Effector memory CD4-positive, alpha-beta T cell (primary cell): ENCODE measurements around the gene TTC23L.
"Not testable (repeated sequence)": the region's sequence is repeated elsewhere in the genome, so short reads cannot be mapped to it uniquely, and the experiment has no call there.

Experiments
- DNase-seq, 3 donors: peaks; one replicate each; pipeline ENCODE4 v3.0.0-alpha.2; 2020
- H3K27ac ChIP-seq: 2 replicates; pipeline ENCODE4 v1.7.0; 2013; ENCODE audit warnings: mild to moderate bottlenecking, low read length, moderate library complexity; ENCODE audit not compliant: insufficient read depth, poor library complexity, severe bottlenecking
- H3K27me3 ChIP-seq: replicated peaks from 2 replicates; pipeline ENCODE4 v1.7.0; 2013; ENCODE audit warnings: mild to moderate bottlenecking, low read length; ENCODE audit not compliant: insufficient read depth, control insufficient read depth, poor library complexity, severe bottlenecking
- H3K36me3 ChIP-seq: 2 replicates; pipeline ENCODE4 v1.7.0; 2013; ENCODE audit warnings: mild to moderate bottlenecking, low read length, moderate library complexity; ENCODE audit not compliant: control insufficient read depth, insufficient read depth
- H3K4me1 ChIP-seq: 2 replicates; pipeline ENCODE4 v1.7.0; 2013; ENCODE audit warnings: low read length, mild to moderate bottlenecking; ENCODE audit not compliant: control insufficient read depth, insufficient read depth, poor library complexity, severe bottlenecking
- H3K4me3 ChIP-seq: 2 replicates; pipeline ENCODE4 v1.7.0; 2013; ENCODE audit warnings: low read length, low read depth, mild to moderate bottlenecking; ENCODE audit not compliant: insufficient read depth, poor library complexity, severe bottlenecking
- H3K9me3 ChIP-seq: 2 replicates; pipeline ENCODE4 v1.7.0; 2013; ENCODE audit warnings: mild to moderate bottlenecking, low read length, moderate library complexity; ENCODE audit not compliant: control insufficient read depth

Gene TTC23L

GRCh38 chr5:34813509-34813908 is 25.5 kb upstream of the TTC23L start:
- H3K9me3 ChIP-seq = no peaks in the 10 kb centered on the region
- no peak overlapping the region for H3K27ac ChIP-seq
- DNase-seq = no peak
- H3K27me3 ChIP-seq = no peaks in the 10 kb centered on the region
- no peaks in the 10 kb centered on the region for H3K4me1 ChIP-seq
- no peak overlapping the region for H3K4me3 ChIP-seq
- H3K36me3 ChIP-seq = no peaks in the 10 kb centered on the region

GRCh38 chr5:34817558-34818351 is 21.2 kb upstream of the TTC23L start:
- no peaks in the 10 kb centered on the region for H3K36me3 ChIP-seq
- no peak overlapping the region for H3K27ac ChIP-seq
- no peaks in the 10 kb centered on the region for H3K4me1 ChIP-seq
- H3K4me3 ChIP-seq = no peak overlapping the region
- DNase-seq = no peak
- H3K9me3 ChIP-seq = no peaks in the 10 kb centered on the region
- H3K27me3 ChIP-seq = no peaks in the 10 kb centered on the region

DNA sequence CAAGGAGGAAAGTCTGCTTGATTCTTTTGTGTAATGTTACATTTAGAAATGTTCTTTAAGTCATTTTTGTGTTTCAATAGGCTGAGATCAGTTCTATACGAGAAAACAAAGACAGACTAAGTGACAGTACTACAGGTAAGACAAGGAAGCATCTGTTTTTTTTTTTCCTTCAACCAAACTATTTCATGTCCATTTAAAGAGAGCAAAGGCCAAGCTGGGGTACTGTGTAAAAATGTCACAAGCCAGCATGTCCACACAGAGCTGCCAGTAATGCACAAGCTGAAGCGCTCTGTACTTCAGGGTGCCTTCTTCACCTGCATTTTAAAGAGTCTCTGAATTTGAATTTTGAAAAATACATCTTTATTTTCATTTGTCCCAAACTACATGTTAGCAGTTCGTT is 20.2 kb upstream of the TTC23L start:
- DNase-seq = no peak
- no peaks in the 10 kb centered on the region for H3K4me1 ChIP-seq
- no peak overlapping the region for H3K27ac ChIP-seq
- H3K4me3 ChIP-seq = no peak overlapping the region
- H3K9me3 ChIP-seq = no peaks in the 10 kb centered on the region
- H3K27me3 ChIP-seq = no peaks in the 10 kb centered on the region
- no peaks in the 10 kb centered on the region for H3K36me3 ChIP-seq

DNA sequence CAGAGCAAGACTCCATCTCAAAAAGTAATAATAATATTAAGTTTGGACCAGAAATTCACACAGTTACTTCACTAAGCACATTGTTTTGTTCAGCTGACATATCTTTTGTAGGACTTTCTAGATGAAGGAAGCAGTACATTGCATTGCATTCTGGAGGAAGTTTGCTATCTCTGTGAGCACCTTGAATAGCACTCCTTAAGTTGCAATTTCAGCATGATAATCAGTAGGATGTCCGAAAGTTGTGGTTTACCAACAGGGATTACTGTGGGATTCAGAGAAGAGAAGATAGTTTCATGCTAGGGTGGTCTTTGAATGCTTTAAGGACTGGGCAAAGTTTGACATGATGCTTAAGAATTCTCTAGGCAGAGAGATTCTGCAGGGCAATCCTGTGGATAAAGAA is 18.4 kb upstream of the TTC23L start:
- Histone ChIP-seq H3K9me3 (no peaks in the 10 kb centered on the region), H3K4me3 (no peak overlapping the region), H3K27ac (no peak overlapping the region), H3K4me1 (no peaks in the 10 kb centered on the region), H3K36me3 (no peaks in the 10 kb centered on the region), H3K27me3 (no peaks in the 10 kb centered on the region)
- no peak for DNase-seq

DNA sequence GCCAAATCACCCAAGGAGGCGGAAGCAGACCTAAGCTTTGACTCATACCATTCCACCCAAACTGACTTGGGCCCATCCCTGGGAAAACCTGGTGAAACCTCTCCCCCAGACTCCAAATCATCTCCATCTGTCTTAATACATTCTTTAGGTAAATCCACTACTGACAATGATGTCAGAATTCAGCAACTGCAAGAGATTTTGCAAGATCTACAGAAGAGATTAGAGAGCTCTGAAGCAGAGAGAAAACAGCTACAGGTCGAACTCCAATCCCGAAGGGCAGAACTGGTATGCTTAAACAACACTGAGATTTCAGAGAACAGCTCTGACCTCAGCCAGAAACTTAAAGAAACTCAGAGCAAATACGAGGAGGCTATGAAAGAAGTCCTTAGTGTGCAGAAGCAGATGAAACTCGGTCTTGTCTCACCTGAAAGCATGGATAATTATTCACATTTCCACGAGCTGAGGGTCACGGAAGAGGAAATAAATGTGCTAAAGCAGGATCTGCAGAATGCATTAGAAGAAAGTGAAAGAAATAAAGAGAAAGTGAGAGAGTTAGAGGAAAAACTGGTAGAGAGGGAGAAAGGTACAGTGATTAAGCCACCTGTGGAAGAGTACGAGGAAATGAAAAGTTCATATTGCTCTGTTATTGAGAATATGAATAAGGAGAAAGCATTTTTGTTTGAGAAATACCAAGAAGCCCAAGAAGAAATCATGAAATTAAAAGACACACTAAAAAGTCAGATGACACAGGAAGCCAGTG is 15.8 kb upstream of the TTC23L start:
- no peaks in the 10 kb centered on the region for H3K9me3 ChIP-seq
- H3K27ac ChIP-seq = no peak overlapping the region
- H3K4me3 ChIP-seq = no peak overlapping the region
- H3K36me3 ChIP-seq = no peaks in the 10 kb centered on the region
- no peaks in the 10 kb centered on the region for H3K4me1 ChIP-seq
- H3K27me3 ChIP-seq = no peaks in the 10 kb centered on the region
- DNase-seq = no peak

GRCh38 chr5:34826347-34826746 is 12.6 kb upstream of the TTC23L start:
- no peak for DNase-seq
- H3K4me3 ChIP-seq = no peak overlapping the region
- H3K27me3 ChIP-seq = no peaks in the 10 kb centered on the region
- no peak overlapping the region for H3K27ac ChIP-seq
- H3K36me3 ChIP-seq = no peaks in the 10 kb centered on the region
- no peaks in the 10 kb centered on the region for H3K4me1 ChIP-seq
- H3K9me3 ChIP-seq = no peaks in the 10 kb centered on the region

DNA sequence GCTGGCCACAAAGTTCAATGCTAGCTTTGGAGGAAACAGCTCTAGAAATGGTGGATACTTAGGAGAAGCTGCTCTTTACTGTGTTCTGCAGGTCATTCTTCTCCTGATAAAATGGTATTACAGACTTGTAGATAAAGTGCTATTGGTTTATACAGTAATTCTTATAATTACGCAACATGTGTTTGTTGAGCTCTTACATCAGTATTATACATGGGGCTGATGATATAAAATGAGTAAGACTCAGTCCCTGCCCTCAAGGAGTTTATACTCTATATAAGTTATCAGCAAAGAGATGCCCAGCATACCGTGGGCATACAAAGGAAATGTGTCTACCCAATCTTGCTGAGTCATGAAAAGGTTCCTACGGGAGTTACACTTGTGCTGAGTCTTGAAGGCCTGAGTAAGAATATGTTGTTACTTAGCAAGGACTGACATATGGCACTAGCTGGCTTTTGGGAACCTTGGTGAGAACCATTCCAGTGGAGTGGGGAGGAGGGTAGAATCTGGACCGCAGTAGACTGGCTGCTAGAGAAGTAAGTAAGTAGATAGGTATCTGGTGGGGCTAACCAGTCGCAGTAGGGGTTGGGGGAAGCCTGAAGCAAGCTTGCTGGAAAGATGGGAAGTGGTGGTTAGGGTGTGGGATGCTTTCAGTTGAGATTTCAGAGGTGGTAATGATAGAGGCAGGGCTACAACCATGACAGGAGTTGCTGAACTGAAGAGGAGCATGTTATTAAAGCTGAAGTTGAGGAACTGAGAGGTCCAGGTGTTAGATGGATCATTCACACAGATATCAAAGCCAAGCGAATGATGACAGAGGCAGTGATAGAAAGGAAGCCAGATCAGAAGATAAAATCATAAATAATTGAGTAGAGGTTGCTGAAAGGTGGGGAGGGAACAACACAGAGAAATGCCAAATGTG is 11.1 kb upstream of the TTC23L start:
- DNase-seq = no peak
- no peaks in the 10 kb centered on the region for H3K9me3 ChIP-seq
- no peaks in the 10 kb centered on the region for H3K27me3 ChIP-seq
- no peak overlapping the region for H3K4me3 ChIP-seq
- no peaks in the 10 kb centered on the region for H3K36me3 ChIP-seq
- H3K4me1 ChIP-seq = no peaks in the 10 kb centered on the region
- H3K27ac ChIP-seq = no peak overlapping the region

- not testable (repeated sequence) for H3K4me1 ChIP-seq, DNase-seq, H3K36me3 ChIP-seq
These were observed 8.1 kb upstream of the TTC23L start for GRCh38 chr5:34830827-34831226.

DNA sequence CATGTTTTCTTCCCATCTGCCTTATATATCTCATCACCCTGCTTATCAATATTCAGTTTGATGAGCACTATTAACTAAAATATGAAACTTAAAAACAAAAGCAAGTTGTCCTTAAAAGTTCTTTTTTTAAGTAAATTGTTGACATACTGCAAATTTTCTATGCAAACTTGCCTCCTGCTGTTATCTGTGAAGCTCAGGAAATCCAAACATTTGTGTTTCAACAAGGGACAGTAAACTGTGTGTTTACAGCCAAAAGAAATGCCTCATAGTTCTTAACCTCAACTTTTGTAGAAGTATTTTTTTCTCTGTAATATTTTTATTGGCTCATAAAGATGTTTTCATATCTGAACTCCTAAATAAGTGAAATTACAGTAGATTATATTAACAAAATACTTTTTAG is 7.7 kb upstream of the TTC23L start:
- no peaks in the 10 kb centered on the region for H3K36me3 ChIP-seq
- no peaks in the 10 kb centered on the region for H3K4me1 ChIP-seq
- no peak overlapping the region for H3K4me3 ChIP-seq
- H3K9me3 ChIP-seq = no peaks in the 10 kb centered on the region
- H3K27me3 ChIP-seq = no peaks in the 10 kb centered on the region
- no peak for DNase-seq
- no peak overlapping the region for H3K27ac ChIP-seq

More at GRCh38 chr5:34830827-34831226, 8.1 kb upstream of the TTC23L start:
- H3K27me3 ChIP-seq, H3K4me3 ChIP-seq, H3K9me3 ChIP-seq, H3K27ac ChIP-seq: not testable (repeated sequence)
